T-helper 1 cell treated with Interleukin-12 subunit alpha and Interleukin-12 subunit beta and Interleukin-4 antibody, amounts not matched to agents 30 ng/mL and 1 ng/mL, for 36 hours (primary cell): ENCODE measurements around the gene ILDR1. TPM values are rescaled to one million over a fixed set of nuclear protein-coding genes. Genes with fewer than 3 reads are reported as not detected.

ENCODE experiments used
- intact Hi-C: fragments of 100-400 bp; cut with micrococcal nuclease; formaldehyde crosslinking; loops from one replicate; pipeline ENCODE4 v1.15.1; 2024
- total RNA-seq: library from RNA; stranded (reverse); gene quantifications from 2 replicates; pipeline ENCODE4 v1.2.3, GENCODE V29; 2022

ILDR1 gene
- total RNA-seq, 1 donor from 2014 or later, result 0.27 TPM

DNA sequence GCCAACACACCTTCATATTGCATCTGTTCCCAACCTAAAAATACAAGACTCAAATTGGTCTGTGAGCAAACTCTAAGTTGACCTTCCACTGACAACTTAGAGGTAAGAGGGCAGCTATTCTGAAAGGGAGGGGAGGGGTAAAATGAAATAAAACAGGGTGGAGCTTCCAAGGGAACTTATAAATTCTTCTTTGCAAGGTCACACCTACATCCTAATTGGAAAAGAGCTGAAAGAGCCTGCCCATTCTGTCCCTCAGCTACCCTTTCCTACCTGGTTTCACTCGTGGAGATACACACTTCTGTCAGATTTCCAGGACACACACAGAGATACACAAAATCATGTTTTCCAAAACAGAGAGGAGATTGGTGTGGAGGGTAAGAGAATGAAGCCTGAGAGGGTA is 1.0 kb downstream of the ILDR1 start:
- intact Hi-C loops, result no loop called here

DNA sequence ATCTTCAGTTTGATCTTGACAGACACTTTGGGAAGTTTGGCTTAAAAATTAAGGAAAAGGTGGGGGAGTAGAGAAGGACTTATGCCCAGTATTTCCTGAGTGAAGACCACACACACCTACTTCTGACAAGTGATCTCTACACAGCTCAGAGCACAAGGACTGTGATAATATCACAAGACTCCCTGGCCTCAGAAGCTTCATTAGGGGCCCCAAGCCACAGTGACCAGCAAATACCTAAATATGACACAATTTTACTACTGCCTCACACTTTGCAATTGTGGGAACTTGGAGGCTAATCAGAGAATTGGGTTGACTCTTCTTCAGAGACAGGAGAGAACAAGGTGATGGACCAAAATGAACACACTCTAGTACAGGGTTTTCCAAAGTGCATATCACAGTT is 2.6 kb downstream of the ILDR1 start:
- intact Hi-C loops, result no loop called here

DNA sequence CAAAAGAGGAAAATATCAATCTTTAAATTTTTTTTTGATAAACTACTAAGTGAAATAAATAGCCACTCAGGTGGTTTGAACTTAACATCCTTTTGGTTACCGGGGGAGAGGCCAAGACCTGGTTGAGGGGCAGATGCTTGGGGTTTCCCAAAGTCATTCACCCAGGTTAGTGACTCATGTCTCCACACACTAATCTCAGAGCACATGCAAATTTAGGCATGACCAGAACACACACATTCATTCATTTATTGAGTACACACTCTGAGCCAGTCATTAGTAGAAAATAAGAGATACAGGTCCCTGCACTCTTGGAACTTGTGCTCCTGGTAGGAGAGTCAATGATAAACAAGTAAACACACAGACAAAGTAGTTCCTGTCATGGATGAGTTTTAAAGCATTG is 7.3 kb downstream of the ILDR1 start:
- intact Hi-C loops, result loop anchor here (5.0 kb wide), 1 partner anchor 63 kb away; no protein-coding TSS in a partner anchor

DNA sequence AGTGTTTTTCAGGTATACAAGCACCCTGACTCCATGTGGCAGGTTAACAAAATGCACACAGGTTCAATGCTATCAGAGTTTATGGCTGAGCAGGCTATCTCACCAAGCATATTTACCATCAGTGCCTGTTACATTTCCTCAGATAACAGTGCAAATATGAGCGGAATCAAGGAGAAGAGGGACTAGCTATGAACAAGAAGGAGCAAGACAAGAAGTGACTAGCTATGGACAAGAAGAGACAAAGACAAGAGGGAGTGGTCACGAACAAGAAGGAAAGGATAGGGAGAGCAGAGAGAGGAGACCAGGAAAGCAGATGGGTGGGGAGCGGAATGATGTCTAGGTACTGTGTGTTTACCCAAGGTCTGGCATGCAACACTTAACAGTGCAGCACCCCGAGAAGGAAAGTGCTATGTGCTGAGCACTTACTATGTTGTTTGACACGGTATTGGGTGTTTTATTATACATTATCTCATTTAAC is 8.6 kb downstream of the ILDR1 start:
- intact Hi-C loops, result loop anchor here (5.0 kb wide), 1 partner anchor 64 kb away; no protein-coding TSS in a partner anchor

DNA sequence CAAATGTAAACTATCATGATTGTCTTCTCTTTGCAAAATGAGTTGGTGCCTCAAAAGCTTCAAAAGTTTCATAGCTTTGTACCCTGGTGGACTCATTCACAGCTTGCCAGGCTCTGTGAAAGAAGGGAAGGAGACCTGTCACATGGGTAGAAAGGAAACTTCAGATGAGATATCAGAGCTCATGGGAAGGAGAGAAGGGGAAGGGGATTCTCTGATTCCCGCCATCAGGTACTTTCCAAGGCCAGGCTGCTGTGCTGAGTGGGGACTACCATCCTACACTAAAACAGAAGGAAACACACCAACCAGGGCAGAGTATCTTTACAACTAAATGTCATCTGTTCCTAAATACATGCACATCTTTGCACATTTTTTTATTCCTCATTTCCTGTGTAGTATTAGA is 9.2 kb downstream of the ILDR1 start:
- intact Hi-C loops, result loop anchor here (5.0 kb wide), 1 partner anchor 64 kb away; no protein-coding TSS in a partner anchor

DNA sequence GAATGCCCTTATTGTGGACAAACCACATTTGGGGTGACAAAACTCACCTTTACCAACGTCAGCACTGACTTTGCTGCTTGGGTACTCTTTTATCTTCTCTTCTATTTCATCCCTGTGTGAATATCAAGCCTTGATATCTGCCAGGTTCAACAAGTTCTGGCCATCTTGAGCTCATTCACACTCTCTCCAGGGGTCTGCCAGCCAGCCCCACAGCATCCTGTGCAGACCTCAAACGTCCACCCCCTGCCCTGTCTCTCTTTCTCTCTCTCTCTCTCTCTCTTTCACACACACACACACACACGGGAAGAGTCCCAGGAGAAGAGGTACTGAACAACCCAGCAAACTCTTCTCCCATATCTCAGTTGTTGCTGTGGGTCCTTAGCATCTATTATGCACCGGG is 10.7 kb downstream of the ILDR1 start:
- intact Hi-C loops, result loop anchor here (5.0 kb wide), 1 partner anchor 66 kb away; no protein-coding TSS in a partner anchor

DNA sequence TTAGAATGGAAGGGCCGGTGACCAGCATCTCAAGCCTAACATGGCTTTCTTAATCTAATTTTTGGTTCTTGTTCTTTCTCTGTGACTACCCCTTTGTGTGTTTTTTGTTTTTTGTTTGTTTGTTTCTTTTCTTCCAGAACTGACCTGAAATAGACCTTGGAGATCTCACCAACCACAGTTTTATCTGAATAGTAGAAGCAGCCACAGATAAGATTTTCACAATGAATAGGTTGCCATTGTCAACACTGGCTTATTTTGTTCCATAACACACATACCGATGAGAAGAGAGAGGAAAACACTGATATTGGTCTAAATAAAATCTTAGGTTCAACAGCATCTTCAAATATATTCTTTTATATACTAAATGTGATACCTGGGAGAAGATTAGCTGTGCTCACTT is 11.5 kb downstream of the ILDR1 start:
- intact Hi-C loops, result loop anchor here (5.0 kb wide), 1 partner anchor 67 kb away; no protein-coding TSS in a partner anchor

DNA sequence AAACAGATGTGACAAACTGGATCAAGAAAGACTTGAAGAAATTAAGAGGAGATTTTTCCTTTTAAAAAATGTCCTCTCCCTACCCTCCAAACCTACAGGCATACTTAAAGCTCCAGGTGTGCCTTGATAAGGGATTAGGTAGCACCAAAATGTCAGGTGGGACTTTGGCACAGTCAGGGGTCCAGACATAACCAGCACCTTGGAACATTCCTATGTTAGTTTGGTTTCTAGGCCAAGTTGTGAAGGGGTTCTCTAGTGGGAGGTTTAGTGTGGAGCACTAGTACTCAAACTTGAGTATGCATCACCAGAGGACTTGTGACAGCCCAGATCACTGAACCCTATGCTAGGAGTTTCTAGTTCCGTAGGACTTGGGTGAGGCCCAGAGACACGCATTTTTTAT is 13.9 kb downstream of the ILDR1 start:
- intact Hi-C loops, result no loop called here

DNA sequence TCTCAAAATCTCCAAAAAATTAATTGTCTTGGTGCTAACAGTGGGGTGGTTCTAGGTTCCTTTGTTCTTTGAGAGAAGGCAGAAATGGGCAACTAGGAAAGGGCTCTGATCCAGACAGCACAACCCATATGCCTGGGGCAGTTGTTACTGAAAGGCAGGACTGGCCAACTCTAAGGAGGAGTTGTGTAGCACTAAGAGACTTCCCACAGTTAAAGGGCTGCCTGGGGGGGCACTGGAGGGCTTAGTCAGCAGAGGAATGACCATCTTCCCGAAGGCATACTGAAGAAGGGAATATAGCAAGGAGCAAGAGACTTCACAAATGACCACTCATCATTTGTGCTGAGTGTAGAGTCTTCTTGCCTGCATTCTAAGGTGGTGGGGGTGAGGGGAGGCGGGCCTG is 15.8 kb downstream of the ILDR1 start:
- intact Hi-C loops, result no loop called here

DNA sequence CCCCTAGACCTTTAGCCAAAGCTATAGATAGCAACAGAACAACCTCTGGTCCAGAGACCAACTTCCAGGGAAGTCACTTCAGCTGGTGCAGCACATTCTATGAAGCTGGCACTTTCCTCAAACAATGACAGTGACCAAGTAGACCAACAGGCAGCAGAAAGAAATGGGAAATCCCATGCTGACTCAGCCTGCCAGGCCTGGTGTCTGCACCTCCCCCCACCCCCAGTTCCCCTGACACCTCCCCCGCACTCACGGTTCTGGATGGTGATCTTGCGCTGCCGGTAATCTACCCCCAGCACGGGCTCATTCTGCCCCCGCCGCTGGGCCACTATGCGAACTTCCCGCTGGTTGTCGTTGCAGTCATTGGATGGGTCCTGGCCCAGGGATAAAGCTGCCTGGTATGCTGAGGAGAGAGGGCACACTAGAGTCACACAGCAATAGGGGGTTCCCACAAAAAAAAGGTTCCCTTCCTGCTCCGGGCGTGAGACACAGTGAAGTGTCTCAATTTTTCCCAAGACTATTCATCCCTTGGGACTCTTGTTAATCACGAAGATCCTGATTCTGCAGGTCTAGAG is 17.0 kb downstream of the ILDR1 start:
- intact Hi-C loops, result loop anchor here (5.0 kb wide), 1 partner anchor 252 kb away; no protein-coding TSS in a partner anchor

DNA sequence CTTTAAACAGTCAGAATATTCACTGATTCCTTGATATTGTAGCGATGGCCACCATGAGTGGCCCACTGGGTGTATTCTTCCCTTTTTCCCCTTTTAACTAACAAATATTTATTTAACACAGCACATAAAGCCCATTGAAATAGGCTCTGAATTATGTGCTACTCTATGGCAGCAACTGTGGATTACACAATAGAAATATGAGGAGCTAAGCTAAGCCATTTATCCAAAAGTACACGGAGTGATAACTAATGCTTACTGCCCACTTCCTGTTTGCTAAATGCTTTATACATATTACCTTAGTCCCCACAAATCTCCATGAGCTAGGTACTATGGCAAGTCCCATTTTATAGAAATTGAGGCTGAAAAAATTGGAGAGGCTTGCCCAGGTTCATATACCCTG is 17.9 kb downstream of the ILDR1 start:
- intact Hi-C loops, result loop anchor here (5.0 kb wide), 1 partner anchor 253 kb away; no protein-coding TSS in a partner anchor

DNA sequence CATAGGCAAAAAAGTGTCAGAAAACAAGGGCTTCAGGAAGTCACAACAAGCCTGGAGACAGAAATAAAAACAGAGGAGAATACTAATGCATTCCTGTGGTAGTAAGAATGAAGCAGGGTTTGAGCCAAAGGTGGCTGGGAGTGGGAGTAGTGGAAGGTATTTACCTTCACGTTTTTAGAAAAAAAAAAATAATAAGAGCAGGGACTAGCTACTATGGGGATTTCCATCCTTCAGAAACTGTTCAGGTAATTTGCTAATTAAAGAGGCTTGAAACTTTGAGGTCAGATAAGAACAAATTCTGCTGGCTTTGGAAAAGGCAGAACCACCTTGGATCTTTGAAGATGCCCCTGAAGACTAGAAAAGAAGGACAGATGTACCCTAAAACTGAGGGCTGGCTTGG is 18.4 kb downstream of the ILDR1 start:
- intact Hi-C loops, result loop anchor here (5.0 kb wide), 1 partner anchor 254 kb away; no protein-coding TSS in a partner anchor

DNA sequence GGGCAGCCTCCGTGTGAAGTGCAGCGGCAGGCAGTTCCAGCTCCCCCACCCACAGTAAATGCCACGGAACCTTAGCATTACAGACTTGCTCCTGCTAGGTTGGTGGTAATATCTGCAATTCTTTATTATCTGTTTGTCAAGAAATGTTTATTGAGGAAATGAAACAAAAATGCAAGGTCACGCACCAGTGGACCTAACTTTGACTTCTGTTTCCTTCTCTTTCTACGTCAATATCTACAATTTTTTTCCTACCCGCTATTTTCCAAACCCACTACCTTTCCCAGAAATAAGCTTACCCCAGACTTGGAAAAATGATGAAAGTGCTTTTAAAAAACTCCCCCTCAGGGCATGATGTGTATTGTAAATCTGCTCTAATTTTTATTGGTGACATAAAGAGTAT is 18.9 kb downstream of the ILDR1 start:
- intact Hi-C loops, result loop anchor here (5.0 kb wide), 1 partner anchor 254 kb away; no protein-coding TSS in a partner anchor

DNA sequence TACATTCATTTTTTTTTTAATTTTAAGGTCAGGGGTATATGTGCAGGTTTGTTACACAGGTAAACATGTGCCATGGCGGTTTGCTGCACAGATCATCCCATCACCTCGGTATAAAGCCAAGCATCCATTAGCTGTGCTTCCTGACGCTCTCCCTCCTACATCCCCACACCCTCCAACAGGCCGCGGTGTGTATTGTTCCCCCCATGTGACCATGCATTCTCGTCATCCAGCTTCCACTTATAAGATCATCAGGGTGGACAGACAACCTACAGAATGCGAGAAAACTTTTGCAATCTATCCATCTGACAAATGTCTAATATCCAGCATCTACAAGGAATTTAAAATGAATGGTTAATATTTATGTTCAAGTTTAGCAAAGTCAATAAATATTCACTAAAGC is 19.4 kb downstream of the ILDR1 start:
- intact Hi-C loops, result loop anchor here (5.0 kb wide), 1 partner anchor 255 kb away; no protein-coding TSS in a partner anchor

DNA sequence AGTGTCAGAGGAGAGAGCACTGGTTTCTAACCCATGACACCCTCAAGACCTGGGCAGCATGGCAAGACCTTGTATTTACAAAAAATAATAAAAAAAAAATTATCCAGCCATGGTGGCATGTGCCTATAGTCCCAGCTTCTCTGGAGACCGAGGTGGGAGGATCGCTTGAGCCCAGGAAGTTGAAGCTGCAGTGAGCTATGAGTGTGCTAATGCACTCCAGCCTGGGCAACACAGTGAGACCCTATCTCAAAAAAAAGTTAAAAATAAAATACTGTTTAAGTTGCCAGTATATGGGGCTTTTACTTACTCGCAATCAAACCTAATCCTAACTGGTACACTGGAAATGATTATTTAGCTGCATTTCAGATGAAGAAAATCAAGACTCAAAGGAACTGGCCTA is 20.2 kb downstream of the ILDR1 start:
- intact Hi-C loops, result loop anchor here (5.0 kb wide), 1 partner anchor 255 kb away; no protein-coding TSS in a partner anchor

DNA sequence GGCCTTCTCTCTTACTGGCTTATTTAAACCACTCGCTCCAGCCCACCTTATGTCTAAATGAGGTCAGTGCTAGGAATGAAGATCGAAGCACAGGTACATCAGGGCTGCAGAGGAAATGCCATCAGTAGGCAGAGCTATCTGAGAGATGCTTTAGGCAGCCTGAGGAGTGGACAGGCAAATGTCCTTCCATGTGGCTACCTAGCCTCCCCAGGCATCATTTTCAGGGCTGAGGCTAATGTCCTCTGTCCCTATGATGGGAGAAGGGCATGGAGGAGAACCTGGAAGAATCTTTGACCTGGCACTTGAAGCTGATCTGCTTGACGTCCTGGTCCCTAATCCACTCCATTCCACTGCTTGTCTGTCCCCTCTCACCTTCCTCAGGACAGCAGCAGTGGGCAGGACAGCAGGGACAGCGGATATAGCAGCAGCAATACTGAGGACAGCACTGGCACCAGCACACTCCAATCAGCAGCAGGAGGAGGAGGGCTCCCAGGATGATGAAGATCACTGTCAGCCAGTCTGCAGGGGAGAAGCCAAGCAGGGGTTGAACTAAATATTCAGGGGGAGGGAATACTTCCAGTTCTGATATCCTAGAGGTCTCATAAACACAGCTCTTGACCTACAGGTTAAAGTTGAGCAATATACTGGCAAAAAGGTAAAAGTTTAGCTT is 21.0 kb downstream of the ILDR1 start:
- intact Hi-C loops, result loop anchor here (5.0 kb wide), 1 partner anchor 256 kb away; no protein-coding TSS in a partner anchor

DNA sequence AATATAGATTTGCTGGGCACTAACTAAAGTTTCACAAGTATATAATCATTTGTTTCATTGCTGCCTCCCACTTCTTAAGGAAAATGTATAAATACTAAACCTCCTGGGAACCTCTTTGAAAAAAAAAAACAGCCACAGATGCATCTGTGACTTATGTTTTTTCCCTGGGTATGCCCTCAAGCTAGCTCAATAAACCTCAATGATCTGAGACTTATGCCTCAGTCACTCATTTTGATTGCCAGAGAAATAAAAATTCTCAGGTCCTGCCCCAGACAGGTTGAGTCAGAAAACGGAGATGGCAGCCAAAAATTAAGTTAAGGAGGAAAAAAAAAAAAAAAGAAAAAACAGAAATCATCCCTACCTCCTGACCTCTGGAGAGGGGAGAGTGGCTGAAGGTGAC is 22.1 kb downstream of the ILDR1 start:
- intact Hi-C loops, result loop anchor here (5.0 kb wide), 1 partner anchor 257 kb away; no protein-coding TSS in a partner anchor

DNA sequence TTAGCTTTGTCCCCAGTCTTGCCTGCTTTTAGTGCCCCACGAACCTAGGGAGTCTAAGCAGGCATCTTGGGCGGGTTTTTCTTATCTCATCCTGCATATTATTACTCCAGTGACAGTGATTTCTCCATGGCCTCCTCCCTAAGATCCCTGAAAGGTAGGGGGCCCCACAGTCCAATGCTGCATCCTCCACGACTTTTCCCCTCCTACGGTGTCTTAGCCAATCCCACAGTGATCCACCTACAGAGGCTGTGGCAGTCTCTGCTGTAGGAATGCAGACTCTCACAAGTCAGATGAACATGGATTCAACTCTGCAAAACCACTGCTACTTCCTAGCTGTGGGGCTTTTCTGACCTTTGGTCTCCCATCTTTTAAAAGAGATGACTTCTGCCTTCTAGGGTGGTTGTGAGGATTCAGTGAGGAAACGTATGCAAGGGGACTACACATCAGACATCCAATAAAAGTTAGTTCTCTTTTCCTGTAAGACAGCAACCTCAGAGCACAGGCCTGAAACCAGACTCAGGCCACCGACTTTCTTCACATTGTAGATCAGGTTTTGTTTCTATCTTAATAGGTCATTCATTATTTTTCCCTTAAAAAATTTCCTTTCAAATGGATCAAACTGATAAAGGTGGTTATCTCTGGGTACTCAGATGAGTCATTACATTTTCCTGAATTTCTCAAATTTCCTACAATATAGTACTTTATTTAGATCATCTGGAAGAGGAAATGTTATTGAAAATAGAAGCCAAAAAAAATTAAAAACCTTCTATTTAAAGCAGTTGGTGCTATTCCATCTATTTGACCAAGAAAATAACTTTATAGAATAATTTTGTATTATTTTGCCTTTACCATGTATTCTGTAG is 23.2 kb downstream of the ILDR1 start:
- intact Hi-C loops, result no loop called here

DNA sequence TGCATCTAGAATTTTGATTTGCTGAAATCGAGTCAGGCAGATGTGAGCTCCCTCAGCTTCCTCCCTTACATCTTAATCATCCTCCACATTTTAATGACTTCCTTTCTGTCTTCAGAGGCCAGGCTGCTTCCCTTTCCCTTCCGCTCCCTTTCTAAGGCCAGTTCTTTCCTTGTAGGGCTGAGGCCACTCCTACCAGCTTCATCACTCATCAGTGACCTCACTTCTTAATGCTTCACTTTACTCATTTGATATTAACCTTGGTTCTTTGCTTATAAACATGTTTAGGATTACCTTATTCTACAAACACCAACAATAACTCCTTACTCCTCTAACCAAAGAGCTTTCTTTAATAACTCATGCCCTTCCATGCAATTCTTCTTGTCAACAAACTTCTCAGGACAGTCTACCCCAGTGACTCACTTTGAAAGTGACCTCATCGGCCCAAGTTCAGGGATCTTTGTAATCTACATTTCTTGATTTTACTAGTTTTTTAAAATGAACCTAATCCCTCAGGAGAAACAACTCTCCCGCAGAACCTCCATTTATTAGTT is 23.9 kb downstream of the ILDR1 start:
- intact Hi-C loops, result no loop called here

DNA sequence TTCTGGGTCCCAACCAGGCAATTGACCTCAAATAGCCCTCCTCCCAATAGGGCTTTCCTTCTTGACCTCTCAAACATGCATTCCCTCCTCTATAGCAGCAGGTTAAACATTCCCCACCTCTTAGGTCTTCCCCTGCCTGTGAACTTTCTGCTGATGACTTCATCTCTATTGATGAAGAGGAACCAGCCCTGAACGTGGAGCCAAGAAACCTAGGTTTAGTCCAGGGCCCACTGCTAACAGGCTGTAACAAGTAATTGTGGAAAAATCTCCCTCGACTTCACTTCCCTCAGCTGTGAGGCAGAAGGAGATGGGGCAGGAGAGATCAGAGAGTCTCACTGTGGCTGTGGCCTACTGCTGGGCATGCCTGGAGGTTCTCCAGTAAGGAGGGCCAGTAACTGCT is 24.7 kb downstream of the ILDR1 start:
- intact Hi-C loops, result no loop called here

DNA sequence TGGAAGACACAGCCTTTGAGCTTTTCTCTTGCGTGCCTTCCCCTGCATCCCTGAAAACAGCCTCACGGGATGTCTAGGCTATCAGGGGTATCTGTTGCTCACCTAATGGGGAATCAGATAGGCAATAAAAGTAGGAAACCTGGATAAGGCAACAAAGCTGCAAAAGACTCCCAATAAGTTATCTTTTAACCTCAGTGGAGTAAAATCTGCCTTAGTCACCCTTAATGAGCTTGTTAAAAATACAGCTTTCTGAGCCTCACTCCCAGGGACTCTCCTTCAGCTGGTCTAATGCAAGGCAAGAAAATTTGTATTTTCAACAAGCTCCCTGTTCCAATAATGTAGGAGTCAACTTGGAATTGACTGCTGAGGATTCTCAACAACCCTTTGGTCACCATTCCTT is 25.6 kb downstream of the ILDR1 start:
- intact Hi-C loops, result no loop called here
